MCF 10A (cell line): ENCODE results near the gene OTX1. TPM values are rescaled to one million over a fixed set of nuclear protein-coding genes. Genes with fewer than 3 reads are reported as not detected.

Source experiments
- BruUV-seq: library from RNA; stranded (reverse); fragments of 400-500 nt; replicated peaks from 2 replicates; lab custom pipeline; 2021; lab: Mats Ljungman, UMichigan
- CTCF ChIA-PET: fragments of 300-600 bp; sonication (Branson Sonifier 250); formaldehyde crosslinking; extraction: SDS; loops from one replicate; lab custom pipeline; 2021; ENCODE audit warnings: antibody characterized with exemption, inconsistent platforms; lab: Yijun Ruan, JAX
- POLR2A ChIA-PET: fragments of 300-600, 350-650 bp; sonication (Branson Sonifier 250); formaldehyde crosslinking; extraction: SDS; loops from one replicate; lab custom pipeline; 2020; ENCODE audit warnings: antibody characterized with exemption, inconsistent platforms; lab: Yijun Ruan, JAX
- DNase-seq: peaks from one replicate; pipeline ENCODE4 v3.0.0-alpha.2; 2018; ENCODE audit not compliant: unreplicated experiment
- H3K27ac Mint-ChIP-seq: one replicate; pipeline ENCODE4 v1.8.0; 2022; ENCODE audit warnings: mild to moderate bottlenecking, low read depth, mixed read lengths; ENCODE audit not compliant: unreplicated experiment
- H3K27me3 Mint-ChIP-seq: one replicate; pipeline ENCODE4 v1.8.0; 2022; ENCODE audit warnings: mixed read lengths; ENCODE audit not compliant: insufficient read depth, unreplicated experiment
- H3K36me3 Mint-ChIP-seq: one replicate; pipeline ENCODE4 v1.8.0; 2022; ENCODE audit warnings: mild to moderate bottlenecking, moderate library complexity, mixed read lengths; ENCODE audit not compliant: insufficient read depth, unreplicated experiment
- H3K4me1 Mint-ChIP-seq: one replicate; pipeline ENCODE4 v1.8.0; 2022; ENCODE audit warnings: mixed read lengths; ENCODE audit not compliant: insufficient read depth, unreplicated experiment
- H3K4me3 Mint-ChIP-seq: one replicate; pipeline ENCODE4 v1.8.0; 2022; ENCODE audit warnings: mild to moderate bottlenecking, moderate library complexity, mixed read lengths; ENCODE audit not compliant: unreplicated experiment
- H3K9me3 Mint-ChIP-seq: one replicate; pipeline ENCODE4 v1.8.0; 2022; ENCODE audit warnings: mixed read lengths; ENCODE audit not compliant: unreplicated experiment
- intact Hi-C: fragments of 100-400 bp; cut with micrococcal nuclease; formaldehyde crosslinking; loops from 2 replicates; pipeline ENCODE4 v1.14.1; 2022
- total RNA-seq: library from RNA; stranded (reverse); gene quantifications from 2 replicates; pipeline ENCODE4 v1.2.3, GENCODE V29; 2022
- TF ChIP-seq, protein P1 (sequence below): fragments of 200-600 bp; IDR thresholded peaks from one replicate; pipeline ENCODE4 v1.8.0; 2022; ENCODE audit warnings: antibody characterized with exemption, mild to moderate bottlenecking; ENCODE audit not compliant: unreplicated experiment

OTX1 gene
- total RNA-seq, 1 experiment from 2014 or later = 1.4 TPM

DNA sequence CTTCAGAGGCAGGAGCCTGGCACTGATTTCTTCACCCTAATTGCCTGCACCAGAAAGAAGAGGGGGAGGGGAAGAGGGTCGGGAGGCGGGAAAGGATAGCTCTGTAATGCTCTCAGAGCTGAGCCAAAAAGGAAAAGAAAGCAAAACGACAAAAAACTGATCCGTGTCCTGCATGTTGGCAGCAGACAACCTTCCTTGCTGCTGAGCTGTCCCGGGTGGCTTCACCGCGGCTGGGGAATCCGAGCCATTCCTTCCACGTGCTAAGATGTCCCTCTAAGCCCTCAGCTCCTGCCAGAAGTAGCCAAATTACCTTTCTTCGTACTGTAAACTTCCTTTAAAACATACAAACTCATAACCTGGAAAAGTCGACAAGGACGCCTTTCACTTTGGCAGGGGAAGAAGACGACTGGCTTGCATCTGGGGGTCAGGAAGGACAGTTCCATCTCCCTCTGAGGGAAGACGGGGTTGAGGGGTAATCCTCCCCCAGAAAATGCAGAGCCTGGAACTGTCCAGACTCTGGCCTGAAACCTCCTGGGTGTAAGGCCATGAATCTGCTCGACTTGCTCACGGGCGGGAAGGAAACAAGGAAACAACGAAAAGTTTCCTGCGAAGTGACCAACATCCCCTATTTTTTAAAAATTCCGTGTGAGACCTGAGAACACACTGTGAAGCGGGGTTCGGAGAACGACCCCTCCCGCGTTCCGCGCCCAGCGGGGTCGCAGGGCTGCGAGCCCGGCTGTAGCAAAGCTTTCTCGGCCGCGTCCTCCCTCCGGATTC is 7.7 kb downstream of the OTX1 start:
- TF ChIP-seq, protein P1, sequence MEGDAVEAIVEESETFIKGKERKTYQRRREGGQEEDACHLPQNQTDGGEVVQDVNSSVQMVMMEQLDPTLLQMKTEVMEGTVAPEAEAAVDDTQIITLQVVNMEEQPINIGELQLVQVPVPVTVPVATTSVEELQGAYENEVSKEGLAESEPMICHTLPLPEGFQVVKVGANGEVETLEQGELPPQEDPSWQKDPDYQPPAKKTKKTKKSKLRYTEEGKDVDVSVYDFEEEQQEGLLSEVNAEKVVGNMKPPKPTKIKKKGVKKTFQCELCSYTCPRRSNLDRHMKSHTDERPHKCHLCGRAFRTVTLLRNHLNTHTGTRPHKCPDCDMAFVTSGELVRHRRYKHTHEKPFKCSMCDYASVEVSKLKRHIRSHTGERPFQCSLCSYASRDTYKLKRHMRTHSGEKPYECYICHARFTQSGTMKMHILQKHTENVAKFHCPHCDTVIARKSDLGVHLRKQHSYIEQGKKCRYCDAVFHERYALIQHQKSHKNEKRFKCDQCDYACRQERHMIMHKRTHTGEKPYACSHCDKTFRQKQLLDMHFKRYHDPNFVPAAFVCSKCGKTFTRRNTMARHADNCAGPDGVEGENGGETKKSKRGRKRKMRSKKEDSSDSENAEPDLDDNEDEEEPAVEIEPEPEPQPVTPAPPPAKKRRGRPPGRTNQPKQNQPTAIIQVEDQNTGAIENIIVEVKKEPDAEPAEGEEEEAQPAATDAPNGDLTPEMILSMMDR = no peak
- ChIA-PET CTCF (no interaction called here), POLR2A (no interaction called here)
- no peak for DNase-seq
- Mint-ChIP-seq H3K27me3 (no peaks in the 10 kb centered on the region), H3K4me3 (no peak overlapping the region), H3K27ac (no peak overlapping the region), H3K9me3 (no peaks in the 10 kb centered on the region), H3K36me3 (peaks cover 9% of the 10 kb centered on the region), H3K4me1 (no peaks in the 10 kb centered on the region)
- intact Hi-C loops = no loop called here
- no TSS peak for BruUV-seq

DNA sequence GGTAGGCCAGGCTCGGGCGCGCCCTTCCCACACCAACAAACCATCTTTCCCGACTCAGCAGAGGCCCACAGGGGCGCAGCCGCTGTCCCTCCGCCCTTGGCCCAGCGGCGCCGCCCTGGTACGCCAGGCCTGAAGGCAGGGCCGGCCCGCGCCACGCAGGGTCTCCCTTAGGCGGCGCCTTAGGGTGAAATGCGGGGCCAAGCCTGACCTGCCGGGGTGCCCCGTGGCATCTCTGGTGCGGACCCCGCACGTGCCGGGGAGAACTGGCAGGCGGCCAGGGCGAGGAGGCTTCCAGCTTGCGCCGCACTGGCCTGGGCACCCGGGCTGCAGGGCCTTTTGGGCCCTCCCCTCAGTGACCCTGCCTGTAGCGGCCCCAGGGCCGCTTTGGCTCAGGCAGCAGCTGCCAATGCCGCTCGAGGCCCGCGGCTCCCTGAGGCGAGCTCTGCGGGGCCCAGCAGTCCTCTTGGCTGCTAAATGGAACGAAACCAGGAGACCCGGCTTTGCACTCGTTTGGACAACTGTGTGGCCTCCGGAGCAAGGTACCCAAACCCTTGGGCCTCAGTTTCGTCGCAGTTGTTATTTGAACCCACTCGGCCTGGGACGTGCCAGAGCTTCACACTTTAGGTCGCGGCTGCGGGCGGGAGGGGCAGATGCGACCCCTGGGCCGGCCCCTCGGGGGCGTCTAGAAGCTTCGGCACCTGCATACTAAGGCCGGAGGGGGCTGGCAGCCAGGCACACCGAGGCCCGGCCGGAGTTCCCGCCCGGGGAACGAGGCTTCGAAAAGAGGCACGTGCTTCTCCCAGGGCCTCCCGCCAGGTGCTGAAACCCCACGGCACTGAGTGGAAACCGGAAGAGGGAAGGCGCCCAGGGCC is 8.5 kb downstream of the OTX1 start:
- no peak overlapping the region for H3K27ac Mint-ChIP-seq
- H3K36me3 Mint-ChIP-seq = peaks cover 9% of the 10 kb centered on the region
- no TSS peak for BruUV-seq
- POLR2A ChIA-PET = interaction anchor here (1.6 kb wide), 1 partner anchor 10 kb away, joined by 3 read pairs; no protein-coding TSS in a partner anchor
- intact Hi-C loops = no loop called here
- H3K4me3 Mint-ChIP-seq = peak overlapping the region; percentile 64
- no peak for DNase-seq
- CTCF ChIA-PET = no interaction called here
- H3K27me3 Mint-ChIP-seq = no peaks in the 10 kb centered on the region
- TF ChIP-seq, protein P1 = no peak
- H3K9me3 Mint-ChIP-seq = no peaks in the 10 kb centered on the region
- H3K4me1 Mint-ChIP-seq = no peaks in the 10 kb centered on the region

DNA sequence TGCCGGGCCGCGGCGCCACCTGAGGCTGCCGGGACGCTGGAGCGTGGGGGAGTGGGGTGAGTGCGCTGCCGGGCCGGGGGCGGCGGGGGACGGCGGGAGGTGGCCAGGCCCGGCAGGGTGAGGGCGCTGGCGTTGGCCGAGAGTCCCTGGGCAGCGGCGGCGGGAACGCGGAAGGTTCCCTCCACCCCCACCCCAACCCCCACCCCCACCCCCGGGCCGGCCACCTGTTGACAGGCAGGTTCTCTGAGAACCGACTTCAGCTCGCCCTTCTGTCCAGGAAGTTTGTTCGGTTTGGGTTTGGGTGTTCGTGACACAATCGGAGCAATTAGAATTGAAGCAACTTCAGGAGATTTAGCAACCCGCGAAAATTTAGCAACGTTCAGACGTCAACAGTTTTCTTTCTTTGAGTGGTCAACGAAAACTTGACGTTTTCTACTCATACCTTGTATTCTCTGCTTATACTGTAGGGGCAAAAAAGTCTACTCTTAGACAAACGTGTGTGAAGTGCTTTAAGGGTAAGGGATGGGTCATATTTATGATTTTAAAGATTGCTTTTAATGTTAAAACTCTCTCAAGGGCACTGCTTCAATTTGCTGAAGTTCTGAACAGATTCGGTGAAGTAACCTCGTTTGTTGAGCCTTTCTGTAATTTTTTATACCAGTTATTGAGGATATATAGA is 9.3 kb downstream of the OTX1 start:
- Mint-ChIP-seq H3K4me1 (no peaks in the 10 kb centered on the region), H3K27ac (no peak overlapping the region), H3K4me3 (peak overlapping the region; percentile 64), H3K27me3 (no peaks in the 10 kb centered on the region), H3K36me3 (peaks cover 9% of the 10 kb centered on the region), H3K9me3 (no peaks in the 10 kb centered on the region)
- CTCF ChIA-PET = interaction anchor here (0.6 kb wide), 1 partner anchor 18 kb away, joined by 5 read pairs; no protein-coding TSS in a partner anchor
- intact Hi-C loops = loop anchor here (10.0 kb wide), 1 partner anchor 125 kb away; no protein-coding TSS in a partner anchor
- TF ChIP-seq, protein P1 = no peak
- peak; percentile 47 for DNase-seq
- POLR2A ChIA-PET = interaction anchor here (0.6 to 1.6 kb wide), 2 partner anchors 9 to 59 kb away, joined by 3 read pairs; no protein-coding TSS in a partner anchor
- no TSS peak for BruUV-seq
